Loucy (cell line): ENCODE results near the gene THPO.

Experiments used
- H2AFZ ChIP-seq: fragments of 200-600 bp; sonication (generic); 2 replicates; pipeline ENCODE4 v1.6.0; 2016; ENCODE audit warnings: antibody characterized with exemption, mild to moderate bottlenecking, low read length, moderate library complexity
- H3F3A ChIP-seq: fragments of 200-600 bp; 2 replicates; pipeline ENCODE4 v1.6.0; 2016; ENCODE audit warnings: antibody characterized with exemption, low read depth, mild to moderate bottlenecking
- H3K27me3 ChIP-seq: fragments of 200-600 bp; sonication (generic); 2 replicates; pipeline ENCODE4 v1.6.1; 2014; ENCODE audit warnings: low read length, mild to moderate bottlenecking; ENCODE audit not compliant: insufficient read depth, poor library complexity, severe bottlenecking
- H3K36me3 ChIP-seq: fragments of 200-600 bp; sonication (generic); 2 replicates; pipeline ENCODE4 v1.6.1; 2016; ENCODE audit warnings: low read length; ENCODE audit not compliant: insufficient read depth
- H3K4me1 ChIP-seq: fragments of 200-600 bp; sonication (generic); 2 replicates; pipeline ENCODE4 v1.5.1; 2014; ENCODE audit warnings: low read length, mild to moderate bottlenecking; ENCODE audit not compliant: insufficient read depth, poor library complexity, severe bottlenecking
- H3K4me2 ChIP-seq: fragments of 200-600 bp; sonication (generic); 2 replicates; pipeline ENCODE4 v1.6.0; 2014; ENCODE audit warnings: antibody characterized with exemption, low read length, low read depth, mild to moderate bottlenecking; ENCODE audit not compliant: poor library complexity, severe bottlenecking
- H3K4me3 ChIP-seq: fragments of 200-600 bp; sonication (generic); 2 replicates; pipeline ENCODE4 v1.5.1; 2014; ENCODE audit warnings: low read length, mild to moderate bottlenecking, mixed read lengths; ENCODE audit not compliant: poor library complexity, severe bottlenecking
- H3K79me2 ChIP-seq: fragments of 200-600 bp; sonication (generic); 2 replicates; pipeline ENCODE4 v1.6.1; 2014; ENCODE audit warnings: low read length; ENCODE audit not compliant: insufficient read depth
- H3K9ac ChIP-seq: fragments of 200-600 bp; sonication (generic); 2 replicates; pipeline ENCODE4 v1.6.0; 2014; ENCODE audit warnings: mild to moderate bottlenecking, low read depth, low read length, moderate library complexity; ENCODE audit not compliant: poor library complexity, severe bottlenecking
- H3K9me2 ChIP-seq: fragments of 200-600 bp; sonication (generic); replicated peaks from 2 replicates; pipeline ENCODE4 v1.6.1; 2016; ENCODE audit warnings: low read depth, low read length, mixed read lengths
- H3K9me3 ChIP-seq: fragments of 200-600 bp; sonication (generic); 2 replicates; pipeline ENCODE4 v1.6.1; 2014; ENCODE audit warnings: mild to moderate bottlenecking, antibody characterized with exemption, low read length, low read depth; ENCODE audit not compliant: insufficient read depth
- H4K20me1 ChIP-seq: fragments of 200-600 bp; sonication (generic); 2 replicates; pipeline ENCODE4 v1.6.0; 2014; ENCODE audit warnings: antibody characterized with exemption, low read length, mild to moderate bottlenecking; ENCODE audit not compliant: insufficient read depth, poor library complexity, severe bottlenecking
- CTCF ChIP-seq: fragments of 200-600 bp; sonication (generic); conservative IDR thresholded peaks from 2 replicates; pipeline ENCODE4 v1.5.1; 2014; ENCODE audit warnings: mild to moderate bottlenecking, antibody characterized with exemption, low read length
- EZH2phosphoT487 ChIP-seq: fragments of 200-600 bp; IDR thresholded peaks from 2 replicates; pipeline ENCODE4 v1.6.1; 2018; ENCODE audit warnings: antibody characterized with exemption, mild to moderate bottlenecking, moderate library complexity, borderline replicate concordance

THPO gene

GRCh38 chr3:184414418-184415202, 36.6 kb upstream of the THPO start:
- H3K4me2 ChIP-seq: no peak overlapping the region
- H3K9me2 ChIP-seq: no peaks in the 10 kb centered on the region
- no peak overlapping the region for H3K4me3 ChIP-seq
- TF ChIP-seq EZH2phosphoT487: no peak
- no peak for TF ChIP-seq CTCF
- no peaks in the 10 kb centered on the region for H3K79me2 ChIP-seq
- no peaks in the 10 kb centered on the region for H3K27me3 ChIP-seq
- H2AFZ ChIP-seq: no peak overlapping the region
- H3K9me3 ChIP-seq: no peaks in the 10 kb centered on the region
- H3F3A ChIP-seq: no peaks in the 10 kb centered on the region
- H3K9ac ChIP-seq: no peak overlapping the region
- H3K4me1 ChIP-seq: no peaks in the 10 kb centered on the region
- no peaks in the 10 kb centered on the region for H3K36me3 ChIP-seq
- no peaks in the 10 kb centered on the region for H4K20me1 ChIP-seq

- Histone ChIP-seq H3K36me3 (no peaks in the 10 kb centered on the region), H2AFZ (no peak overlapping the region), H3K9ac (no peak overlapping the region), H3K9me2 (no peaks in the 10 kb centered on the region), H3K4me2 (no peak overlapping the region), H3K79me2 (no peaks in the 10 kb centered on the region), H3K4me3 (no peak overlapping the region), H4K20me1 (no peaks in the 10 kb centered on the region), H3K27me3 (no peaks in the 10 kb centered on the region), H3K4me1 (no peaks in the 10 kb centered on the region), H3K9me3 (no peaks in the 10 kb centered on the region), H3F3A (no peaks in the 10 kb centered on the region)
- TF ChIP-seq CTCF (no peak), EZH2phosphoT487 (no peak)
These were observed 32.0 kb upstream of the THPO start for GRCh38 chr3:184409946-184410500.

GRCh38 chr3:184409331-184409926, 31.4 kb upstream of the THPO start:
- Histone ChIP-seq H3K9me2 (no peaks in the 10 kb centered on the region), H3K36me3 (no peaks in the 10 kb centered on the region), H3F3A (no peaks in the 10 kb centered on the region), H2AFZ (no peak overlapping the region), H3K27me3 (no peaks in the 10 kb centered on the region), H3K9me3 (no peaks in the 10 kb centered on the region), H3K4me2 (no peak overlapping the region), H3K4me1 (no peaks in the 10 kb centered on the region), H3K4me3 (no peak overlapping the region), H3K9ac (no peak overlapping the region), H4K20me1 (no peaks in the 10 kb centered on the region), H3K79me2 (no peaks in the 10 kb centered on the region)
- no peak for TF ChIP-seq CTCF
- TF ChIP-seq EZH2phosphoT487: no peak
